SK-N-SH (cell line): Measurements from ENCODE around the gene JPT2. TPM values are rescaled to one million over a fixed set of nuclear protein-coding genes. Genes with fewer than 3 reads are reported as not detected.

Source experiments
- CTCF ChIA-PET: fragments of 300-600, 350-600 bp; formaldehyde crosslinking; extraction: SDS; loops from one replicate; lab custom pipeline; 2021; lab: Yijun Ruan, JAX
- POLR2A ChIA-PET: fragments of 350-600 bp; sonication (Branson Sonifier 250); formaldehyde crosslinking; extraction: SDS; loops from one replicate; lab custom pipeline; 2020; ENCODE audit warnings: antibody characterized with exemption, inconsistent platforms; lab: Yijun Ruan, JAX
- DNase-seq: peaks from one replicate; pipeline ENCODE4 v3.0.0; 2012
- H2AFZ ChIP-seq: fragments of 200-600 bp; sonication (generic); 2 replicates; pipeline ENCODE4 v1.8.1; 2016; ENCODE audit warnings: antibody characterized with exemption, mild to moderate bottlenecking, low read depth
- H3F3A ChIP-seq: fragments of 200-600 bp; sonication (generic); replicated peaks from 2 replicates; pipeline ENCODE3; 2016; ENCODE audit warnings: antibody characterized with exemption, mild to moderate bottlenecking; ENCODE audit not compliant: insufficient read depth
- H3K27ac ChIP-seq, 2 experiments: fragments of 200-500 bp in 1 of 2; fragments of 200-600 bp in 1 of 2; sonication (Bioruptor generic) in 1 of 2; sonication (generic), shearing (Covaris generic) in 1 of 2; 2 replicates each; pipeline versions ENCODE4 v1.5.1 to v1.6.1; 2014 to 2016; ENCODE audit warnings: low read depth in 2 of 2, inconsistent platforms in 1 of 2, low read length in 1 of 2, mild to moderate bottlenecking in 1 of 2, mixed read lengths in 1 of 2
- H3K27me3 ChIP-seq: fragments of 200-600 bp; sonication (generic), shearing (Covaris generic); 2 replicates; pipeline ENCODE4 v1.6.1; 2016; ENCODE audit warnings: mixed run types; ENCODE audit not compliant: insufficient read depth
- H3K36me3 ChIP-seq, 2 experiments: fragments of 200-500 bp in 1 of 2; fragments of 200-600 bp in 1 of 2; sonication (Bioruptor generic) in 1 of 2; sonication (generic) in 1 of 2; replicated peaks in 1 of 2; 2 replicates each; pipeline versions ENCODE3 to v1.5.1; 2014 to 2016; ENCODE audit warnings: low read length in 1 of 2, mild to moderate bottlenecking in 1 of 2; ENCODE audit not compliant: insufficient read depth in 2 of 2, control insufficient read depth in 1 of 2
- H3K4me1 ChIP-seq, 2 experiments: fragments of 200-500 bp in 1 of 2; fragments of 200-600 bp in 1 of 2; sonication (Bioruptor generic) in 1 of 2; sonication (generic), shearing (Covaris generic) in 1 of 2; 2 replicates each; pipeline versions ENCODE4 v1.5.1 to v1.6.1; 2014 to 2016; ENCODE audit warnings: low read depth in 1 of 2, low read length in 1 of 2, mixed run types in 1 of 2; ENCODE audit not compliant: insufficient read depth in 2 of 2, control insufficient read depth in 1 of 2
- H3K4me2 ChIP-seq: fragments of 200-600 bp; sonication (generic), shearing (Covaris generic); 2 replicates; pipeline ENCODE4 v1.6.1; 2017; ENCODE audit warnings: mixed run types
- H3K4me3 ChIP-seq, 2 experiments: fragments of 200-500 bp in 1 of 2; fragments of 200-600 bp in 1 of 2; sonication (Bioruptor generic) in 1 of 2; sonication (generic), shearing (Covaris generic) in 1 of 2; 2 replicates each; pipeline versions ENCODE4 v1.5.1 to v1.8.1; 2014 to 2016; ENCODE audit warnings: low read depth in 2 of 2, inconsistent platforms in 1 of 2, low read length in 1 of 2, mild to moderate bottlenecking in 1 of 2, mixed read lengths in 1 of 2, moderate library complexity in 1 of 2
- H3K79me2 ChIP-seq: fragments of 200-600 bp; sonication (generic); 2 replicates; pipeline ENCODE4 v1.8.1; 2017; ENCODE audit warnings: mild to moderate bottlenecking; ENCODE audit not compliant: insufficient read depth
- H3K9ac ChIP-seq: fragments of 200-600 bp; sonication (generic); 2 replicates; pipeline ENCODE4 v1.6.1; 2017; ENCODE audit warnings: mixed run types
- H3K9me2 ChIP-seq: fragments of 200-600 bp; sonication (generic); 2 replicates; pipeline ENCODE4 v1.6.1; 2017; ENCODE audit warnings: mixed run types
- H3K9me3 ChIP-seq: fragments of 200-600 bp; sonication (generic); 2 replicates; pipeline ENCODE4 v1.6.1; 2017; ENCODE audit warnings: mixed run types, mild to moderate bottlenecking, moderate library complexity
- H4K20me1 ChIP-seq: fragments of 200-600 bp; sonication (generic); 2 replicates; pipeline ENCODE4 v1.6.1; 2017; ENCODE audit warnings: mild to moderate bottlenecking, mixed run types; ENCODE audit not compliant: insufficient read depth
- ELF1 ChIP-seq: IDR thresholded peaks from 2 replicates; pipeline ENCODE4 v1.4.0; 2012
- EZH2phosphoT487 ChIP-seq: fragments of 200-600 bp; sonication (generic); IDR thresholded peaks from 2 replicates; pipeline ENCODE4 v1.6.1; 2017; ENCODE audit warnings: low read depth, mixed run types, mild to moderate bottlenecking, antibody characterized with exemption, moderate library complexity, borderline replicate concordance
- FOXJ3 ChIP-seq: sonication (generic); formaldehyde crosslinking; IDR thresholded peaks from 2 replicates; pipeline ENCODE4 v1.5.1; 2020; ENCODE audit warnings: mild to moderate bottlenecking, missing genetic modification reagents
- FOXM1 ChIP-seq: IDR thresholded peaks from 2 replicates; pipeline ENCODE4 v1.4.0; 2012; ENCODE audit warnings: low read depth, mild to moderate bottlenecking
- NRF1 ChIP-seq: IDR thresholded peaks from 2 replicates; pipeline ENCODE4 v1.6.1; 2012; ENCODE audit warnings: low read depth, mild to moderate bottlenecking, low read length
- RFX5 ChIP-seq: IDR thresholded peaks from 2 replicates; pipeline ENCODE4 v1.6.1; 2012; ENCODE audit warnings: mild to moderate bottlenecking, improper control_type of control experiment, low read length
- TCF12 ChIP-seq: IDR thresholded peaks from 2 replicates; pipeline ENCODE4 v1.4.0; 2012
- ZBTB33 ChIP-seq: IDR thresholded peaks from 2 replicates; pipeline ENCODE4 v1.4.0; 2012; ENCODE audit warnings: low read depth, borderline replicate concordance
- WGBS: methylation state at CpG from one replicate; pipeline ENCODE4 v1.1.6; 2017; ENCODE audit warnings: low lambda C conversion rate; 5-methylcytosine and 5-hydroxymethylcytosine counted together
- polyA plus RNA-seq, 3 experiments: library from polyadenylated mRNA; depleted of rRNA; stranded (reverse); fragments of >200 nt; gene quantifications; 2 replicates each; pipeline ENCODE4 v1.2.3, GENCODE V29; 2012
- TF ChIP-seq, protein P1 (sequence below): IDR thresholded peaks from 2 replicates; pipeline ENCODE4 v1.4.0; 2012; ENCODE audit warnings: low read depth, borderline replicate concordance
- TF ChIP-seq, protein P2 (sequence below): IDR thresholded peaks from 2 replicates; pipeline ENCODE4 v1.6.1; 2012; ENCODE audit warnings: mild to moderate bottlenecking, low read depth, low read length, moderate library complexity

The JPT2 gene
- polyA plus RNA-seq, 1 of the 3 experiments (the other 2 are of a cell fraction) = 67.4 TPM

- H3K79me2 ChIP-seq = peaks cover 33% of the 10 kb centered on the region; the same call in 1 of the 2 replicates
- H2AFZ ChIP-seq = no peak overlapping the region
- no peaks in the 10 kb centered on the region for H3K4me1 ChIP-seq
- no peaks in the 10 kb centered on the region for H3K9me2 ChIP-seq
- H3K4me2 ChIP-seq = no peak overlapping the region
- 96% methylated on average over 10 of the region's 13 CpGs for WGBS
- ChIA-PET POLR2A (no interaction called here), CTCF (no interaction called here)
- no peaks in the 10 kb centered on the region for H3K27me3 ChIP-seq
- H3K9me3 ChIP-seq = no peaks in the 10 kb centered on the region
- no peak overlapping the region for H3K4me3 ChIP-seq
- no peak for DNase-seq
- H3K36me3 ChIP-seq = peaks cover 24 to 57% of the 10 kb centered on the region in 2 experiments
- H3F3A ChIP-seq = no peaks in the 10 kb centered on the region
- no peak overlapping the region for H3K27ac ChIP-seq
- no peak overlapping the region for H3K9ac ChIP-seq
- H4K20me1 ChIP-seq = peaks cover 11% of the 10 kb centered on the region
- TF ChIP-seq ELF1 = no peak
- TF ChIP-seq, protein P1, sequence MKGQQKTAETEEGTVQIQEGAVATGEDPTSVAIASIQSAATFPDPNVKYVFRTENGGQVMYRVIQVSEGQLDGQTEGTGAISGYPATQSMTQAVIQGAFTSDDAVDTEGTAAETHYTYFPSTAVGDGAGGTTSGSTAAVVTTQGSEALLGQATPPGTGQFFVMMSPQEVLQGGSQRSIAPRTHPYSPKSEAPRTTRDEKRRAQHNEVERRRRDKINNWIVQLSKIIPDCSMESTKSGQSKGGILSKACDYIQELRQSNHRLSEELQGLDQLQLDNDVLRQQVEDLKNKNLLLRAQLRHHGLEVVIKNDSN = no peak
- TF ChIP-seq, all 33 proteins: peak for 0
Measured at GRCh38 chr16:1635070-1635469, 43.0 kb upstream of the JPT2 start.

GRCh38 chr16:1637526-1637925 lies 40.6 kb upstream of the JPT2 start:
- no peak for DNase-seq
- CTCF ChIA-PET = interaction anchor here (1.0 kb wide), 1 partner anchor 20 kb away, joined by 3 read pairs; no protein-coding TSS in a partner anchor
- H2AFZ ChIP-seq = no peak overlapping the region
- TF ChIP-seq FOXM1 = no peak
- TF ChIP-seq, protein P1 = no peak
- TF ChIP-seq, all 33 proteins: peak for 0
- Histone ChIP-seq H3K27me3 (no peaks in the 10 kb centered on the region), H3F3A (no peaks in the 10 kb centered on the region), H3K4me1 (no peaks in the 10 kb centered on the region), H3K27ac (no peak overlapping the region), H4K20me1 (no peaks in the 10 kb centered on the region; the same call in 1 of the 2 replicates), H3K79me2 (peaks cover 25% of the 10 kb centered on the region; the same call in 1 of the 2 replicates), H3K9ac (no peak overlapping the region), H3K4me2 (no peak overlapping the region), H3K9me2 (no peaks in the 10 kb centered on the region), H3K4me3 (no peak overlapping the region), H3K36me3 (peaks cover 22 to 70% of the 10 kb centered on the region in 2 experiments), H3K9me3 (no peaks in the 10 kb centered on the region)
- POLR2A ChIA-PET = no interaction called here
- 85% methylated on average over 11 of the region's 11 CpGs for WGBS

DNA sequence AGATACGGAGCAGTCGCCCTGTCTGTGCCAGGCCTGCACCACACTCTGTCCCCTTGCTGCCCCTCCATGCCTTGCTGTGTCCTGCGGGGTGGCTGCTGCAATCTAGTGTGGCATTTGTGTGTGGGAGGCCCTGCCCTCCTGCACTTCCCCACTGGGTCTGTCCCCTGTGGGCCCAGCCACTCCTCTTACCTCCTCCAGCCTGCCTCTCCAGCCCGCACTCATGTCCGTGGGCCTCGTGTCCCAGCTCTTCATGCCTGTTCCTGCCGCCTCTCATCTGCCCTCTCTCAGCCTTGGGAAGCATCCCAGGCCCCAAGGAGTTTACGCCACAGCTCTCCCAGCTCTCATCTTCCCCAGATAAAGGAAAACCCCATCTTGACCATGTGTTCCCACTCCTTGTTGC lies 39.3 kb upstream of the JPT2 start:
- CTCF ChIA-PET = no interaction called here
- WGBS = 100% methylated on average over 6 of the region's 8 CpGs
- POLR2A ChIA-PET = no interaction called here

More for the DNA sequence above, 39.3 kb upstream of the JPT2 start:
- Histone ChIP-seq H3K4me2 (no peak overlapping the region), H3K27me3 (no peaks in the 10 kb centered on the region), H3F3A (no peaks in the 10 kb centered on the region), H3K9ac (no peak overlapping the region), H4K20me1 (no peaks in the 10 kb centered on the region; the same call in 1 of the 2 replicates), H3K4me3 (no peak overlapping the region), H3K27ac (no peak overlapping the region), H2AFZ (no peak overlapping the region), H3K9me3 (no peaks in the 10 kb centered on the region), H3K36me3 (peaks cover 12 to 67% of the 10 kb centered on the region in 2 experiments), H3K9me2 (no peaks in the 10 kb centered on the region), H3K4me1 (no peaks in the 10 kb centered on the region), H3K79me2 (peaks cover 25% of the 10 kb centered on the region; the same call in 1 of the 2 replicates)
- TF ChIP-seq EZH2phosphoT487 = no peak
- TF ChIP-seq, protein P2, sequence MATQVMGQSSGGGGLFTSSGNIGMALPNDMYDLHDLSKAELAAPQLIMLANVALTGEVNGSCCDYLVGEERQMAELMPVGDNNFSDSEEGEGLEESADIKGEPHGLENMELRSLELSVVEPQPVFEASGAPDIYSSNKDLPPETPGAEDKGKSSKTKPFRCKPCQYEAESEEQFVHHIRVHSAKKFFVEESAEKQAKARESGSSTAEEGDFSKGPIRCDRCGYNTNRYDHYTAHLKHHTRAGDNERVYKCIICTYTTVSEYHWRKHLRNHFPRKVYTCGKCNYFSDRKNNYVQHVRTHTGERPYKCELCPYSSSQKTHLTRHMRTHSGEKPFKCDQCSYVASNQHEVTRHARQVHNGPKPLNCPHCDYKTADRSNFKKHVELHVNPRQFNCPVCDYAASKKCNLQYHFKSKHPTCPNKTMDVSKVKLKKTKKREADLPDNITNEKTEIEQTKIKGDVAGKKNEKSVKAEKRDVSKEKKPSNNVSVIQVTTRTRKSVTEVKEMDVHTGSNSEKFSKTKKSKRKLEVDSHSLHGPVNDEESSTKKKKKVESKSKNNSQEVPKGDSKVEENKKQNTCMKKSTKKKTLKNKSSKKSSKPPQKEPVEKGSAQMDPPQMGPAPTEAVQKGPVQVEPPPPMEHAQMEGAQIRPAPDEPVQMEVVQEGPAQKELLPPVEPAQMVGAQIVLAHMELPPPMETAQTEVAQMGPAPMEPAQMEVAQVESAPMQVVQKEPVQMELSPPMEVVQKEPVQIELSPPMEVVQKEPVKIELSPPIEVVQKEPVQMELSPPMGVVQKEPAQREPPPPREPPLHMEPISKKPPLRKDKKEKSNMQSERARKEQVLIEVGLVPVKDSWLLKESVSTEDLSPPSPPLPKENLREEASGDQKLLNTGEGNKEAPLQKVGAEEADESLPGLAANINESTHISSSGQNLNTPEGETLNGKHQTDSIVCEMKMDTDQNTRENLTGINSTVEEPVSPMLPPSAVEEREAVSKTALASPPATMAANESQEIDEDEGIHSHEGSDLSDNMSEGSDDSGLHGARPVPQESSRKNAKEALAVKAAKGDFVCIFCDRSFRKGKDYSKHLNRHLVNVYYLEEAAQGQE = no peak
- no peak for TF ChIP-seq ZBTB33
- no peak for TF ChIP-seq ELF1
- TF ChIP-seq NRF1 = no peak
- no peak for TF ChIP-seq TCF12
- TF ChIP-seq FOXJ3 (CRISPR knock-in tag) = no peak
- TF ChIP-seq RFX5 = no peak
- no peak for DNase-seq
